Fibroblast of lung (primary cell): ENCODE measurements around the gene MRAS.

ENCODE experiments used
- EZH2 ChIP-seq: IDR thresholded peaks from 2 replicates; pipeline ENCODE4 v1.5.1; 2012; ENCODE audit warnings: low read length, control low read depth, mild to moderate bottlenecking; ENCODE audit errors: missing control alignments
- TF ChIP-seq, protein P1 (sequence below), 2 donors: IDR thresholded peaks in 1 of 2; conservative IDR thresholded peaks in 1 of 2; 1 replicate in 1 of 2; 2 replicates in 1 of 2; pipeline ENCODE4 v1.5.1; 2011 to 2012; ENCODE audit warnings: low read length in 2 of 2, control low read depth in 1 of 2, inconsistent platforms in 1 of 2, low read depth in 1 of 2, mild to moderate bottlenecking in 1 of 2

DNA sequence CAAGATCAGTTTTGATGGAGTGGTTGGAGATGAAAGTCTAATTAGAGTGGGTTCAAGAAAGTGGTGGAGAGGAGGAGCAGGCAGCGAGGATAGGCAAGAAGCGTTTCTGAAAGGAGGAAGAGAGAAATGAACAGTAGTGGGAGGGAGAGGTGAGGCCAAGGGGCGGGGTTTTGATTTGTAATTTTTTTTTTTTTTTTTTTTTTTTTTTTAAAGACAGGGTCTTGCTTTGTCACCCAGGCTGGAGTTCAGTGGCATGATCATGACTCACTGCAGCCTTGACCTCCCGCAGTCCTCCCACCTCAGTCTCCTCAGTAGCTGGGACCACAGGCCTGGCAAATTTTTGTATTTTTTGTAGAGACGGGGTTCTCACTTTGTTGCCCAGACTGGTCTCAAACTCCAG lies 36.6 kb downstream of the MRAS start:
- no peak for TF ChIP-seq EZH2
- TF ChIP-seq, protein P1, sequence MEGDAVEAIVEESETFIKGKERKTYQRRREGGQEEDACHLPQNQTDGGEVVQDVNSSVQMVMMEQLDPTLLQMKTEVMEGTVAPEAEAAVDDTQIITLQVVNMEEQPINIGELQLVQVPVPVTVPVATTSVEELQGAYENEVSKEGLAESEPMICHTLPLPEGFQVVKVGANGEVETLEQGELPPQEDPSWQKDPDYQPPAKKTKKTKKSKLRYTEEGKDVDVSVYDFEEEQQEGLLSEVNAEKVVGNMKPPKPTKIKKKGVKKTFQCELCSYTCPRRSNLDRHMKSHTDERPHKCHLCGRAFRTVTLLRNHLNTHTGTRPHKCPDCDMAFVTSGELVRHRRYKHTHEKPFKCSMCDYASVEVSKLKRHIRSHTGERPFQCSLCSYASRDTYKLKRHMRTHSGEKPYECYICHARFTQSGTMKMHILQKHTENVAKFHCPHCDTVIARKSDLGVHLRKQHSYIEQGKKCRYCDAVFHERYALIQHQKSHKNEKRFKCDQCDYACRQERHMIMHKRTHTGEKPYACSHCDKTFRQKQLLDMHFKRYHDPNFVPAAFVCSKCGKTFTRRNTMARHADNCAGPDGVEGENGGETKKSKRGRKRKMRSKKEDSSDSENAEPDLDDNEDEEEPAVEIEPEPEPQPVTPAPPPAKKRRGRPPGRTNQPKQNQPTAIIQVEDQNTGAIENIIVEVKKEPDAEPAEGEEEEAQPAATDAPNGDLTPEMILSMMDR (conservative IDR thresholded peaks at IDR 0.05 in 1 of 2, IDR thresholded peaks at IDR 0.05 in 1 of 2; ENCODE audit: low read depth in 1 of 2, low read length in 2 of 2): no peak
